ENCODE measurements around the gene PRKAA2. TPM values are rescaled to one million over a fixed set of nuclear protein-coding genes. Genes with fewer than 3 reads are reported as not detected.
A peak's percentile ranks its signal among the peaks of the same experiment; 100 is the strongest.

Gene PRKAA2
- total and polyA plus RNA-seq, 2 of the 13 experiments (the other 11 are each of a cell fraction or from before 2014, with no cell fraction given), result 6.0 to 7.5 TPM

- POLR2A ChIA-PET, result no interaction called here
- Histone ChIP-seq H3K4me2 (ENCODE audit: low read depth, low read length) (no peak overlapping the region), H3K36me3 (replicated peaks in 1 of 2; ENCODE audit: control insufficient read depth in 1 of 2, insufficient read depth in 2 of 2, low read length in 2 of 2) (no peaks in the 10 kb centered on the region), H4K20me1 (ENCODE audit: insufficient read depth, low read length) (no peaks in the 10 kb centered on the region), H3K9me3 (ENCODE audit: low read length) (no peaks in the 10 kb centered on the region), H3K27ac (ENCODE audit: extremely low read length, insufficient read depth, low read length) (no peak overlapping the region), H3K4me3 (replicated peaks in 1 of 3; ENCODE audit: insufficient read depth in 1 of 3, low read depth in 2 of 3, low read length in 3 of 3) (no peak overlapping the region), H2AFZ (ENCODE audit: low read length) (no peak overlapping the region), H3K9ac (ENCODE audit: insufficient read depth, low read depth, low read length) (no peak overlapping the region), H3K27me3 (ENCODE audit: control insufficient read depth in 1 of 2, insufficient read depth in 2 of 2, low read length in 2 of 2) (no peaks in the 10 kb centered on the region), H3K4me1 (ENCODE audit: insufficient read depth, low read length) (peaks cover 10% of the 10 kb centered on the region), H3K79me2 (ENCODE audit: insufficient read depth, low read length) (no peaks in the 10 kb centered on the region)
- intact Hi-C loops (cut with micrococcal nuclease; ENCODE audit: unreplicated experiment) (no loop called here), in situ Hi-C loops (cut with HindIII; ENCODE audit: extremely low pct_ligation_motif_present, low pct_unique_long_range_greater_than_20kb) (no loop called here)
- DNase-seq (ENCODE audit: low spot score) (no peak), ATAC-seq (no peak), FAIRE-seq (no peak)
- BruUV-seq (replicated peaks), result no TSS peak
- CTCF ChIA-PET (ENCODE audit: low intra/inter-chr PET ratio, low total read pairs), result interaction anchor here (0.6 kb wide), 1 partner anchor 38 kb away, joined by 3 read pairs; no protein-coding TSS in a partner anchor
- WGBS (ENCODE audit: low lambda C conversion rate), result 36% methylated on average over 5 of the region's 5 CpGs
- no peak for TF ChIP-seq STAT5B (CRISPR knock-in tag; IDR thresholded peaks at IDR 0.05)
- peak; percentile 21; the same call in 1 of the 2 replicates for TF ChIP-seq CEBPB (IDR thresholded peaks at IDR 0.05; ENCODE audit: borderline replicate concordance, low read depth, low read length)
Measured at GRCh38 chr1:56625819-56626440, 19.2 kb upstream of the PRKAA2 start.

GRCh38 chr1:56626546-56626945 is 18.6 kb upstream of the PRKAA2 start:
- Histone ChIP-seq H3K36me3 (replicated peaks in 1 of 2; ENCODE audit: control insufficient read depth in 1 of 2, insufficient read depth in 2 of 2, low read length in 2 of 2) (no peaks in the 10 kb centered on the region), H3K4me1 (ENCODE audit: insufficient read depth, low read length) (peaks cover 10% of the 10 kb centered on the region), H3K27ac (ENCODE audit: extremely low read length, insufficient read depth, low read length) (no peak overlapping the region), H3K79me2 (ENCODE audit: insufficient read depth, low read length) (no peaks in the 10 kb centered on the region), H2AFZ (ENCODE audit: low read length) (no peak overlapping the region), H3K9me3 (ENCODE audit: low read length) (no peaks in the 10 kb centered on the region), H3K4me2 (ENCODE audit: low read depth, low read length) (no peak overlapping the region), H3K9ac (ENCODE audit: insufficient read depth, low read depth, low read length) (no peak overlapping the region), H4K20me1 (ENCODE audit: insufficient read depth, low read length) (no peaks in the 10 kb centered on the region), H3K27me3 (ENCODE audit: control insufficient read depth in 1 of 2, insufficient read depth in 2 of 2, low read length in 2 of 2) (no peaks in the 10 kb centered on the region), H3K4me3 (replicated peaks in 1 of 3; ENCODE audit: insufficient read depth in 1 of 3, low read depth in 2 of 3, low read length in 3 of 3) (no peak overlapping the region)
- intact Hi-C loops (cut with micrococcal nuclease; ENCODE audit: unreplicated experiment) (no loop called here), in situ Hi-C loops (cut with HindIII; ENCODE audit: extremely low pct_ligation_motif_present, low pct_unique_long_range_greater_than_20kb) (no loop called here)
- FAIRE-seq (no peak), DNase-seq (ENCODE audit: low spot score) (no peak), ATAC-seq (no peak)
- TF ChIP-seq ZHX1 (CRISPR knock-in tag; IDR thresholded peaks at IDR 0.05; ENCODE audit: low read depth) (no peak), ATF5 (CRISPR knock-in tag; IDR thresholded peaks at IDR 0.05; ENCODE audit: low read depth) (no peak), MED13 (CRISPR knock-in tag; IDR thresholded peaks at IDR 0.05) (no peak), ZNF263 (CRISPR knock-in tag; IDR thresholded peaks at IDR 0.05) (no peak)
- ChIA-PET CTCF (ENCODE audit: low intra/inter-chr PET ratio, low total read pairs) (no interaction called here), POLR2A (interaction anchor here (1.4 kb wide), 1 partner anchor 62 kb away, joined by 6 read pairs; no protein-coding TSS in a partner anchor)
- BruUV-seq (replicated peaks), result no TSS peak

All from HepG2 (cell line).